Caco-2 (cell line): ENCODE results near the gene ANK2. TPM values are rescaled to one million over a fixed set of nuclear protein-coding genes. Genes with fewer than 3 reads are reported as not detected.

Source experiments
- BruUV-seq: library from RNA; stranded (reverse); fragments of 400-500 nt; replicated peaks from 2 replicates; lab custom pipeline; 2021; lab: Mats Ljungman, UMichigan
- CTCF ChIA-PET: fragments of 300-600 bp; sonication (Branson Sonifier 250); formaldehyde crosslinking; loops from one replicate; lab custom pipeline; 2022; ENCODE audit warnings: antibody characterized with exemption; lab: Charles Lee
- POLR2A ChIA-PET: fragments of 300-600 bp; sonication (Branson Sonifier 250); formaldehyde crosslinking; loops from one replicate; lab custom pipeline; 2022; ENCODE audit warnings: antibody characterized with exemption; lab: Charles Lee
- DNase-seq, 2 experiments: peaks; one replicate each; pipeline versions ENCODE4 v3.0.0 to v3.0.0-alpha.2; 2020 to 2022
- H3K27me3 ChIP-seq: replicated peaks from 2 replicates; pipeline ENCODE4 v1.6.0; 2011; ENCODE audit warnings: low read length; ENCODE audit not compliant: control insufficient read depth, insufficient read depth
- H3K36me3 ChIP-seq: 2 replicates; pipeline ENCODE4 v1.5.1; 2011; ENCODE audit warnings: low read length; ENCODE audit not compliant: control insufficient read depth, insufficient read depth
- H3K4me1 ChIP-seq: fragments of 250-450 bp; sonication (Bioruptor Pico); 2 replicates; pipeline ENCODE4 v1.5.1; 2020; ENCODE audit warnings: mild to moderate bottlenecking
- H3K4me3 ChIP-seq: 2 replicates; pipeline ENCODE4 v1.5.1; 2011; ENCODE audit warnings: low read depth, mild to moderate bottlenecking, control low read depth, low read length
- H3K9me3 ChIP-seq: fragments of 250-450 bp; sonication (Bioruptor Pico); 2 replicates; pipeline ENCODE4 v1.5.1; 2020; ENCODE audit warnings: mild to moderate bottlenecking, moderate library complexity
- H3K27ac Mint-ChIP-seq: one replicate; pipeline ENCODE4 v1.8.0; 2022; ENCODE audit warnings: mixed read lengths; ENCODE audit not compliant: unreplicated experiment
- H3K27me3 Mint-ChIP-seq: one replicate; pipeline ENCODE4 v1.8.0; 2022; ENCODE audit warnings: mixed read lengths; ENCODE audit not compliant: insufficient read depth, unreplicated experiment
- H3K36me3 Mint-ChIP-seq: one replicate; pipeline ENCODE4 v1.8.0; 2022; ENCODE audit warnings: mild to moderate bottlenecking, mixed read lengths; ENCODE audit not compliant: insufficient read depth, unreplicated experiment
- H3K4me1 Mint-ChIP-seq: one replicate; pipeline ENCODE4 v1.8.0; 2022; ENCODE audit warnings: low read depth, mixed read lengths; ENCODE audit not compliant: unreplicated experiment
- H3K4me3 Mint-ChIP-seq: one replicate; pipeline ENCODE4 v1.8.0; 2022; ENCODE audit warnings: mild to moderate bottlenecking, moderate library complexity, mixed read lengths; ENCODE audit not compliant: unreplicated experiment
- H3K9me3 Mint-ChIP-seq: one replicate; pipeline ENCODE4 v1.8.0; 2022; ENCODE audit warnings: mixed read lengths; ENCODE audit not compliant: unreplicated experiment
- intact Hi-C: fragments of 100-400 bp; cut with micrococcal nuclease; formaldehyde crosslinking; loops from one replicate; pipeline ENCODE4 v1.10.0; 2022; ENCODE audit not compliant: unreplicated experiment
- total RNA-seq: library from RNA; stranded (reverse); gene quantifications from 2 replicates; pipeline ENCODE4 v1.2.3, GENCODE V29; 2022
- TF ChIP-seq, protein P1 (sequence below), 2 experiments: fragments of 200-600 bp in 1 of 2; IDR thresholded peaks; 1 replicate in 1 of 2; 2 replicates in 1 of 2; pipeline versions ENCODE4 v1.5.1 to v1.8.0; 2011 to 2022; ENCODE audit warnings: antibody characterized with exemption in 1 of 2, control low read depth in 1 of 2, inconsistent platforms in 1 of 2, low read depth in 1 of 2, low read length in 1 of 2, mild to moderate bottlenecking in 1 of 2, moderate library complexity in 1 of 2; ENCODE audit not compliant: insufficient read depth in 1 of 2, severe bottlenecking in 1 of 2, unreplicated experiment in 1 of 2

ANK2 gene
- total RNA-seq, 1 experiment from 2014 or later = 26.3 TPM

DNA sequence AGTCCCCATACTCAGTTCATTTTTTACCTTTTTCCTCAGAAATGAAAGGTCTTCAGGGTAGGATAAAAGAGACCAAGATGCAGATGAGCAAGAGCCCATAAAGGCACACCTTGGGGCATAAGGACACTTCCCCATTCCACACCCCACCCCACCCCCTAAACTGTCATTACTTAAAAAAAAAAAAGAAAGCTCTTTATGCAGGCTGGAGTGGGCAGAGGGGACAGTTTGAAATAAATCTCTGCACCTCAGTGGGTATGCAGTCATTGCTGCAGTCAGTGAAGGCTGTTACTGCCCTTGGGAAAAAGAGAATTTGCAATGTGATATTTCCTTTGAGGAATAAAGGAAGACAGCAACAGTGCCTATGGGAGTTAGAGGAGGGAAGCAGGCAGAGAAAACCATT, 137.5 kb downstream of the ANK2 start:
- Mint-ChIP-seq H3K9me3 (no peaks in the 10 kb centered on the region), H3K4me1 (no peaks in the 10 kb centered on the region), H3K27ac (no peak overlapping the region), H3K36me3 (no peaks in the 10 kb centered on the region), H3K4me3 (no peak overlapping the region), H3K27me3 (no peaks in the 10 kb centered on the region)
- no TSS peak for BruUV-seq
- Histone ChIP-seq H3K36me3 (no peaks in the 10 kb centered on the region), H3K4me3 (no peak overlapping the region), H3K27me3 (no peaks in the 10 kb centered on the region), H3K9me3 (no peaks in the 10 kb centered on the region), H3K4me1 (peaks cover under 1% of the 10 kb centered on the region; the same call in 1 of the 2 replicates)
- intact Hi-C loops = no loop called here
- ChIA-PET CTCF (no interaction called here), POLR2A (no interaction called here)
- TF ChIP-seq, protein P1, sequence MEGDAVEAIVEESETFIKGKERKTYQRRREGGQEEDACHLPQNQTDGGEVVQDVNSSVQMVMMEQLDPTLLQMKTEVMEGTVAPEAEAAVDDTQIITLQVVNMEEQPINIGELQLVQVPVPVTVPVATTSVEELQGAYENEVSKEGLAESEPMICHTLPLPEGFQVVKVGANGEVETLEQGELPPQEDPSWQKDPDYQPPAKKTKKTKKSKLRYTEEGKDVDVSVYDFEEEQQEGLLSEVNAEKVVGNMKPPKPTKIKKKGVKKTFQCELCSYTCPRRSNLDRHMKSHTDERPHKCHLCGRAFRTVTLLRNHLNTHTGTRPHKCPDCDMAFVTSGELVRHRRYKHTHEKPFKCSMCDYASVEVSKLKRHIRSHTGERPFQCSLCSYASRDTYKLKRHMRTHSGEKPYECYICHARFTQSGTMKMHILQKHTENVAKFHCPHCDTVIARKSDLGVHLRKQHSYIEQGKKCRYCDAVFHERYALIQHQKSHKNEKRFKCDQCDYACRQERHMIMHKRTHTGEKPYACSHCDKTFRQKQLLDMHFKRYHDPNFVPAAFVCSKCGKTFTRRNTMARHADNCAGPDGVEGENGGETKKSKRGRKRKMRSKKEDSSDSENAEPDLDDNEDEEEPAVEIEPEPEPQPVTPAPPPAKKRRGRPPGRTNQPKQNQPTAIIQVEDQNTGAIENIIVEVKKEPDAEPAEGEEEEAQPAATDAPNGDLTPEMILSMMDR (IDR thresholded peaks at IDR 0.05; ENCODE audit: insufficient read depth in 1 of 2, low read depth in 1 of 2, low read length in 1 of 2, severe bottlenecking in 1 of 2, unreplicated experiment in 1 of 2) = no peak
- DNase-seq = no peak

DNA sequence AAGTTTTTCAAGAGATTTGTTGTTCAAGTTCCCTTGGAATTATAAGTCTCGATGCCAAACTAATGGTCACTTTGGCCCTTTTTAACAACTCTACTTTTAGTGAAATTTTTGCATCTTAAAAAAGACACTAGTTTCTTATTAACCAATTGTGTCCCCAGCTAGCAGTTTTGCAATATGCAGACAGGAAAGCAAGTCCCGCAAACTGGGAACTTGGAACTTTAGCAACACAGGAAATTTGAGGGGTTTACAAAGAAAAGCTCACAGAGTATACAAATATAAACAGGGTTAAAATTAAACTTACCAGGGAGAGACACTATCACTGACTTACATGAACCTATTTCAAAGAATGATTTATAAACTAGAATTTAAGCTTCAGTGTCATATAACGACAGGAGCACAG, 137.9 kb downstream of the ANK2 start:
- H3K36me3 ChIP-seq = no peaks in the 10 kb centered on the region
- Mint-ChIP-seq H3K27me3 (no peaks in the 10 kb centered on the region), H3K9me3 (no peaks in the 10 kb centered on the region), H3K36me3 (no peaks in the 10 kb centered on the region), H3K4me1 (no peaks in the 10 kb centered on the region), H3K27ac (no peak overlapping the region), H3K4me3 (no peak overlapping the region)
- H3K27me3 ChIP-seq = no peaks in the 10 kb centered on the region
- POLR2A ChIA-PET = no interaction called here
- H3K9me3 ChIP-seq = no peaks in the 10 kb centered on the region
- intact Hi-C loops = no loop called here
- no peak for DNase-seq
- no TSS peak for BruUV-seq
- CTCF ChIA-PET = no interaction called here
- no peaks in the 10 kb centered on the region for H3K4me1 ChIP-seq
- no peak overlapping the region for H3K4me3 ChIP-seq
- TF ChIP-seq, protein P1 (IDR thresholded peaks at IDR 0.05; ENCODE audit: insufficient read depth in 1 of 2, low read depth in 1 of 2, low read length in 1 of 2, severe bottlenecking in 1 of 2, unreplicated experiment in 1 of 2) = no peak

DNA sequence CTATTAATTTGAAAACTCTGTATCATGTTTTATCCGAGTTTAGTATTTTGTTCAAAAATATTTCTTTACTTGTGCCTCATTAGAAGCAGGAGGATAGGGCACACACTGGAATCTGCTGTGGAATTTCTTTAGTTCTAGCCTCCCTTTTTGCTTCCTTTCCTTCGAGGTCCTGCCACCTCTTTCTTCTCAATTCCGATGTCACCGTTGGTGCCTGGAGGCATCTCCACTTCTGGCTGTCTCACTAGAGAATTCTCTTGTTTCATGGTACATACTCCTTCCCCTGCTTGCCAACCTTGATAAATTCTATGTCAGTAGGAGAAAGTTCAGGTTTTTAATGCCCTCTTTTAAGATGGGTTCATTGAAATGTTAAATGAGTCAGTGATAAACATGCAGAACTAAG, 140.1 kb downstream of the ANK2 start:
- no peak overlapping the region for H3K4me3 ChIP-seq
- no peaks in the 10 kb centered on the region for H3K4me1 Mint-ChIP-seq
- no peak overlapping the region for H3K27ac Mint-ChIP-seq
- CTCF ChIA-PET = no interaction called here
- H3K36me3 Mint-ChIP-seq = no peaks in the 10 kb centered on the region
- no peaks in the 10 kb centered on the region for H3K36me3 ChIP-seq
- H3K27me3 ChIP-seq = no peaks in the 10 kb centered on the region
- no peak overlapping the region for H3K4me3 Mint-ChIP-seq
- no peaks in the 10 kb centered on the region for H3K9me3 ChIP-seq
- H3K9me3 Mint-ChIP-seq = no peaks in the 10 kb centered on the region
- intact Hi-C loops = no loop called here
- H3K27me3 Mint-ChIP-seq = no peaks in the 10 kb centered on the region
- POLR2A ChIA-PET = no interaction called here
- no peaks in the 10 kb centered on the region for H3K4me1 ChIP-seq
- no TSS peak for BruUV-seq
- TF ChIP-seq, protein P1 (IDR thresholded peaks at IDR 0.05; ENCODE audit: insufficient read depth in 1 of 2, low read depth in 1 of 2, low read length in 1 of 2, severe bottlenecking in 1 of 2, unreplicated experiment in 1 of 2) = no peak
- no peak for DNase-seq
